ENCODE results near the gene BAIAP2L2.
A peak's percentile ranks its signal among the peaks of the same experiment; 100 is the strongest.
"Not testable (repeated sequence)": the region's sequence is repeated elsewhere in the genome, so short reads cannot be mapped to it uniquely, and the experiment has no call there.

BAIAP2L2 gene

GRCh38 chr22:38129856-38130255 lies 19.4 kb upstream of the BAIAP2L2 start:
- H3K4me3 ChIP-seq: no peak overlapping the region
- no peak overlapping the region for H3K4me2 ChIP-seq
- no peak for TF ChIP-seq Cebpa-rat (IDR thresholded peaks at IDR 0.05)
- no peaks in the 10 kb centered on the region for H3K9me3 ChIP-seq
- no peaks in the 10 kb centered on the region for H3K27me3 ChIP-seq
- no peak overlapping the region for H3K9ac ChIP-seq
- peaks cover 50% of the 10 kb centered on the region for H3K4me1 ChIP-seq
- no peak overlapping the region for H3K27ac ChIP-seq
- H4K20me1 ChIP-seq: no peaks in the 10 kb centered on the region; the same call in 1 of the 2 replicates
- peaks cover 68% of the 10 kb centered on the region for H3K36me3 ChIP-seq

- peaks cover 60% of the 10 kb centered on the region for H3K36me3 ChIP-seq
- H3K4me1 ChIP-seq: peaks cover 58% of the 10 kb centered on the region
- no peak overlapping the region for H3K4me3 ChIP-seq
- no peak overlapping the region for H3K9ac ChIP-seq
- TF ChIP-seq Cebpa-rat (IDR thresholded peaks at IDR 0.05): no peak
- no peak overlapping the region for H3K27ac ChIP-seq
- H3K9me3 ChIP-seq: no peaks in the 10 kb centered on the region
- peak overlapping the region; percentile 92; the same call in 1 of the 2 replicates for H3K4me2 ChIP-seq
- no peaks in the 10 kb centered on the region for H3K27me3 ChIP-seq
- H4K20me1 ChIP-seq: no peaks in the 10 kb centered on the region; the same call in 1 of the 2 replicates
These were observed 18.5 kb upstream of the BAIAP2L2 start for GRCh38 chr22:38129021-38129420.

GRCh38 chr22:38127869-38128268 lies 17.4 kb upstream of the BAIAP2L2 start:
- H3K9ac ChIP-seq: peak overlapping the region; percentile 65
- H3K27ac ChIP-seq: peak overlapping the region; percentile 63
- no peaks in the 10 kb centered on the region for H3K9me3 ChIP-seq
- no peaks in the 10 kb centered on the region; the same call in 1 of the 2 replicates for H4K20me1 ChIP-seq
- H3K4me2 ChIP-seq: peak overlapping the region; percentile 92
- H3K4me3 ChIP-seq: peak overlapping the region; percentile 27; the same call in 1 of the 2 replicates
- no peaks in the 10 kb centered on the region for H3K27me3 ChIP-seq
- H3K4me1 ChIP-seq: peaks cover 70% of the 10 kb centered on the region
- no peak for TF ChIP-seq Cebpa-rat (IDR thresholded peaks at IDR 0.05)
- H3K36me3 ChIP-seq: peaks cover 48% of the 10 kb centered on the region

- H3K4me2 ChIP-seq: peak overlapping the region; percentile 92
- H3K9ac ChIP-seq: peak overlapping the region; percentile 65
- H3K36me3 ChIP-seq: peaks cover 41% of the 10 kb centered on the region
- no peaks in the 10 kb centered on the region for H3K9me3 ChIP-seq
- TF ChIP-seq Cebpa-rat (IDR thresholded peaks at IDR 0.05): no peak
- peak overlapping the region; percentile 63 for H3K27ac ChIP-seq
- no peaks in the 10 kb centered on the region; the same call in 1 of the 2 replicates for H4K20me1 ChIP-seq
- no peaks in the 10 kb centered on the region for H3K27me3 ChIP-seq
- peak overlapping the region; percentile 27; the same call in 1 of the 2 replicates for H3K4me3 ChIP-seq
- H3K4me1 ChIP-seq: peaks cover 78% of the 10 kb centered on the region
These were observed 16.6 kb upstream of the BAIAP2L2 start for GRCh38 chr22:38126928-38127668.

GRCh38 chr22:38125751-38126201 lies 15.3 kb upstream of the BAIAP2L2 start:
- H3K4me3 ChIP-seq: peak overlapping the region; percentile 27; the same call in 1 of the 2 replicates
- TF ChIP-seq Cebpa-rat (IDR thresholded peaks at IDR 0.05): no peak
- no peaks in the 10 kb centered on the region for H3K9me3 ChIP-seq
- H3K36me3 ChIP-seq: peaks cover 30% of the 10 kb centered on the region
- peak overlapping the region; percentile 92 for H3K4me2 ChIP-seq
- H3K4me1 ChIP-seq: peaks cover 82% of the 10 kb centered on the region
- H3K27ac ChIP-seq: peak overlapping the region; percentile 11; the same call in 1 of the 2 replicates
- peak overlapping the region; percentile 4; the same call in 1 of the 2 replicates for H3K9ac ChIP-seq
- no peaks in the 10 kb centered on the region; the same call in 1 of the 2 replicates for H4K20me1 ChIP-seq
- no peaks in the 10 kb centered on the region for H3K27me3 ChIP-seq

GRCh38 chr22:38125038-38125610 lies 14.6 kb upstream of the BAIAP2L2 start:
- Histone ChIP-seq H3K36me3 (peaks cover 23% of the 10 kb centered on the region), H4K20me1 (no peaks in the 10 kb centered on the region; the same call in 1 of the 2 replicates), H3K4me1 (peaks cover 88% of the 10 kb centered on the region), H3K9ac (no peak overlapping the region), H3K4me3 (0 out of 2 replicates have a peak overlapping the region, but pooled peaks have one; percentile 34), H3K27me3 (no peaks in the 10 kb centered on the region), H3K9me3 (no peaks in the 10 kb centered on the region), H3K27ac (no peak overlapping the region), H3K4me2 (peak overlapping the region; percentile 92)
- TF ChIP-seq Cebpa-rat (IDR thresholded peaks at IDR 0.05): no peak

GRCh38 chr22:38124236-38124974 lies 13.9 kb upstream of the BAIAP2L2 start:
- H3K4me3 ChIP-seq: 0 out of 2 replicates have a peak overlapping the region, but pooled peaks have one; percentile 34
- H3K4me1 ChIP-seq: peaks cover 94% of the 10 kb centered on the region
- H3K27me3 ChIP-seq: no peaks in the 10 kb centered on the region
- no peak for TF ChIP-seq Cebpa-rat (IDR thresholded peaks at IDR 0.05)
- peaks cover 16% of the 10 kb centered on the region for H3K36me3 ChIP-seq
- H3K27ac ChIP-seq: no peak overlapping the region
- no peaks in the 10 kb centered on the region for H3K9me3 ChIP-seq
- no peak overlapping the region for H3K9ac ChIP-seq
- H3K4me2 ChIP-seq: peak overlapping the region; percentile 92
- H4K20me1 ChIP-seq: no peaks in the 10 kb centered on the region; the same call in 1 of the 2 replicates

- Histone ChIP-seq H3K9me3 (no peaks in the 10 kb centered on the region), H3K27me3 (no peaks in the 10 kb centered on the region), H3K4me1 (peaks cover 81% of the 10 kb centered on the region), H3K9ac (no peak overlapping the region), H3K36me3 (0 out of 2 replicates have a peak, but pooled peaks cover 2% of the 10 kb centered on the region), H3K27ac (peak overlapping the region; percentile 18; the same call in 1 of the 2 replicates), H3K4me2 (peak overlapping the region; percentile 92), H4K20me1 (no peaks in the 10 kb centered on the region; the same call in 1 of the 2 replicates), H3K4me3 (no peak overlapping the region)
- no peak for TF ChIP-seq Cebpa-rat (IDR thresholded peaks at IDR 0.05)
These were observed 12.1 kb upstream of the BAIAP2L2 start for GRCh38 chr22:38122616-38123015.

- Histone ChIP-seq H3K27ac (peak overlapping the region; percentile 12), H3K4me1 (peaks cover 61% of the 10 kb centered on the region)
- TF ChIP-seq Cebpa-rat (IDR thresholded peaks at IDR 0.05): no peak
These were observed 10.1 kb upstream of the BAIAP2L2 start for GRCh38 chr22:38120359-38121110.

GRCh38 chr22:38118747-38119146 lies 8.3 kb upstream of the BAIAP2L2 start:
- not testable (repeated sequence) for H3K9me3 ChIP-seq, H3K4me2 ChIP-seq, H3K9ac ChIP-seq, H3K4me3 ChIP-seq, H4K20me1 ChIP-seq, H3K27me3 ChIP-seq, H3K27ac ChIP-seq
- Histone ChIP-seq H3K4me1 (peaks cover 61% of the 10 kb centered on the region), H3K36me3 (peaks cover 13% of the 10 kb centered on the region; the same call in 1 of the 2 replicates)

More at GRCh38 chr22:38120359-38121110, 10.1 kb upstream of the BAIAP2L2 start:
- Histone ChIP-seq H4K20me1 (no peaks in the 10 kb centered on the region; the same call in 1 of the 2 replicates), H3K9ac (peak overlapping the region; percentile 38; the same call in 1 of the 2 replicates), H3K4me3 (no peak overlapping the region), H3K27me3 (no peaks in the 10 kb centered on the region), H3K9me3 (no peaks in the 10 kb centered on the region), H3K36me3 (peaks cover 8% of the 10 kb centered on the region; the same call in 1 of the 2 replicates), H3K4me2 (peak overlapping the region; percentile 92)
